ENCODE results near the gene VPS54. TPM values are rescaled to one million over a fixed set of nuclear protein-coding genes. Genes with fewer than 3 reads are reported as not detected.
A peak's percentile ranks its signal among the peaks of the same experiment; 100 is the strongest.

The VPS54 gene
- total RNA-seq, 1 experiment from 2014 or later = 14.6 TPM

DNA sequence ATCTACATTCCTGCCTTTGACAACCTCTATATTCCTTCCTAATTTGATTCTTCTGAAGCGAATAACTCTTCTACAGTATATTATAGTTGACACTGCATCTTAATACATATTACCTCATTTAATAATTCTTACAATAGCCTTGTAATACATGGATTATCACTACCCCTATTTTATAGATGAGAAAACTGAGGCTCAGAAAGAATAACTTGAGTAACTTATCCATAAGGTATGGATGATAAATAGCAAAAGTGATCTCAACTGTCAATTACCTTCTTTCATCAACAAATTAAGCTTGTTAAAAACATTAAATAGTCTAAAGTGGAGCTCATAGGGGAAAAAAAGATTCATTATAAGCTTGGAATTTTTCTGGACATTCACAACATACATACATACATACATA is 4.6 kb downstream of the VPS54 start:
- CTCF ChIA-PET = no interaction called here
- Mint-ChIP-seq H3K27me3 (ENCODE audit: low read depth) (no peaks in the 10 kb centered on the region), H3K9me3 (no peaks in the 10 kb centered on the region), H3K4me3 (no peak overlapping the region), H3K36me3 (no peaks in the 10 kb centered on the region), H3K4me1 (peaks cover 14% of the 10 kb centered on the region), H3K27ac (no peak overlapping the region)
- POLR2A ChIA-PET = no interaction called here
- TF ChIP-seq MXD4 (CRISPR knock-in tag; IDR thresholded peaks at IDR 0.05; ENCODE audit: borderline replicate concordance) = no peak
- TF ChIP-seq IRF2 (CRISPR knock-in tag; IDR thresholded peaks at IDR 0.05; ENCODE audit: borderline replicate concordance, low read depth) = no peak
- TF ChIP-seq CREM (CRISPR knock-in tag; IDR thresholded peaks at IDR 0.05) = no peak
- TF ChIP-seq TEAD1 (CRISPR knock-in tag; IDR thresholded peaks at IDR 0.05) = no peak
- no peak for TF ChIP-seq ZMAT4 (CRISPR knock-in tag; IDR thresholded peaks at IDR 0.05)
- TF ChIP-seq JAZF1 (CRISPR knock-in tag; IDR thresholded peaks at IDR 0.05) = no peak
- no peak for TF ChIP-seq E2F1 (CRISPR knock-in tag; IDR thresholded peaks at IDR 0.05)
- no peak for TF ChIP-seq IRF1 (CRISPR knock-in tag; IDR thresholded peaks at IDR 0.05)
- TF ChIP-seq ZNF263 (CRISPR knock-in tag; IDR thresholded peaks at IDR 0.05; ENCODE audit: low read depth) = no peak
- TF ChIP-seq HMGA2 (CRISPR knock-in tag; IDR thresholded peaks at IDR 0.05) = no peak
- no peak for TF ChIP-seq GRHL2 (CRISPR knock-in tag; IDR thresholded peaks at IDR 0.05; ENCODE audit: insufficient replicate concordance, severe bottlenecking)
- TF ChIP-seq ZNF219 (CRISPR knock-in tag; IDR thresholded peaks at IDR 0.05; ENCODE audit: borderline replicate concordance) = no peak
- no peak for TF ChIP-seq ATF1 (CRISPR knock-in tag; IDR thresholded peaks at IDR 0.05)
- ATAC-seq (no peak), DNase-seq (ENCODE audit: low spot score) (no peak)

DNA sequence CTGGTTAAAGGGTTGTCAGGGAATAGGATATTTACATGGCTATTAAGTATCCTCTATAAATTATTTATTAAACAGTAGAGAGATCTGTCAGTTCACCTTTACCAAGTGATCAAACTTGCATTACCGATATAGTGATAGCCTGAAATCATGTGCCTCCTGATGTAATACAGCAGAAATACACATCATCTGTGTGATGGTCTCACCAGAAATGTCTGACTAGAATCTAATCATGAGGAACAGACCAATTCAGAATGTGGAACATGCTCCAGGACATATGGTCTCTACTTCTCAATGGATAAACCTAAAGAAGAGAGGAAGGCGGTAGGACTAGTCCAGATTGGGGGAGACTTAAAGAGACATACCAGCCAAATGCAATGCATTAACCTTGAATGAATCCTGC is 6.2 kb downstream of the VPS54 start:
- no peak overlapping the region for H3K27ac Mint-ChIP-seq
- ATAC-seq = no peak
- POLR2A ChIA-PET = no interaction called here

DNA sequence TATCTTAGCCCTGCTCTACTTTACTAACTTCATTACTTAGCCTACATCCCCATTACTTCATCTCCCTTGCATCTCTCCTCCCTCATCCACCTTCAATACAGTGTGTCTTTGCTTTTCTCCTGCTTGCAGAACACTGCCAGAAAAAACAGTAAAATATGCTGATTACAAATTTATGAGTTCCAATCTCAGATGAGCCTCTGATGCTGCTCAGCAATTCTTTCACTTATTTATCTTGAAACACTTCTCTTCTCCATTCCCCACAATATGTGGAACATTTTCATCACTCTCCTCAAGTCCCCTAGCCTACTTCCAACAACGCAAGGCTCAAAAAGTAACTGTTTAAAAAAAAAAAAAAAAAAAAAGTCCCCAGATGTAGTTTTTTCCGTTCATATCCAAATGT is 7.1 kb downstream of the VPS54 start:
- no peaks in the 10 kb centered on the region for H3K27me3 Mint-ChIP-seq (ENCODE audit: low read depth)
- H3K4me1 Mint-ChIP-seq = 0 out of 2 replicates have a peak, but pooled peaks cover 6% of the 10 kb centered on the region
- no peak for TF ChIP-seq JUN (CRISPR knock-in tag; IDR thresholded peaks at IDR 0.05)
- no peak for TF ChIP-seq ZNF232 (CRISPR knock-in tag; IDR thresholded peaks at IDR 0.05)
- no peak for TF ChIP-seq ZNF396 (CRISPR knock-in tag; IDR thresholded peaks at IDR 0.05; ENCODE audit: borderline replicate concordance)
- TF ChIP-seq ZNF317 (CRISPR knock-in tag; IDR thresholded peaks at IDR 0.05; ENCODE audit: borderline replicate concordance, low read depth) = no peak
- no peak for TF ChIP-seq CREM (CRISPR knock-in tag; IDR thresholded peaks at IDR 0.05)
- no peak for TF ChIP-seq OVOL2 (CRISPR knock-in tag; IDR thresholded peaks at IDR 0.05; ENCODE audit: borderline replicate concordance)
- TF ChIP-seq, protein P1, sequence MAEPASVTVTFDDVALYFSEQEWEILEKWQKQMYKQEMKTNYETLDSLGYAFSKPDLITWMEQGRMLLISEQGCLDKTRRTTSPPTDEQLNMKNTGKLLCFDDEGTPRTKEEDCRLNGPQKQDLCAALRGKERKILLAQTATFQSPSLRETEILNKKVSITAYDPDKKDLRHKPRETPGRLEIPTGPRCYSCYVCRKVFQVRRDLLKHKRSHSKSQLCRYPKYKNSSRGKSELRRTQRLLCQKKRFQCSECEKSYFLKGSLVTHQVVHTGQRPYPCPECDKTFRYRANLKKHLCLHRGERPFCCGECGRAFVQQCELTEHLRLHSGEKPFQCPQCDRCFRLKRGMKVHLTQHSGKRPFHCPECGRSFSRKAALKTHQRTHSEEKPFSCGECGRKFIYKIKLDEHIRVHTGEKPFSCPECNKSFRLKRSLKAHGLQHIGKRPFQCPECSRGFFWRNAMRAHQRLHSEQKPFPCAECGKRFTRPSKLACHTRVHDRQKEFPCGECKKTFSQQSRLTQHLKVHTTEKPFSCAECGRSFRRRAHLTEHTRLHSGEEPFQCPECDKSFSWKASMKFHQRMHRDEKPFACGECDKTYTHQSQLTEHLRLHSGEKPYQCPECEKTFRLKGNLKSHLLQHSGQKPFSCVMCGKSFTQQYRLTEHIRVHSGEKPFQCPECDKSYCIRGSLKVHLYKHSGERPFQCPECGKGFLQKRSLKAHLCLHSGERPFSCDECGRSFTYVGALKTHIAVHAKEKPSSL (CRISPR knock-in tag; conservative IDR thresholded peaks at IDR 0.05) = no peak
- no peak for TF ChIP-seq ZBTB21 (CRISPR knock-in tag; IDR thresholded peaks at IDR 0.05; ENCODE audit: borderline replicate concordance)
- TF ChIP-seq NR3C1 (CRISPR knock-in tag; conservative IDR thresholded peaks at IDR 0.05; ENCODE audit: low read depth) = no peak
- no peak for TF ChIP-seq EMX1 (CRISPR knock-in tag; IDR thresholded peaks at IDR 0.05)
- no peaks in the 10 kb centered on the region for H3K36me3 Mint-ChIP-seq
- ATAC-seq = no peak
- no peak for DNase-seq (ENCODE audit: low spot score)
- POLR2A ChIA-PET = no interaction called here
- H3K27ac Mint-ChIP-seq = no peak overlapping the region
- H3K4me3 Mint-ChIP-seq = no peak overlapping the region
- CTCF ChIA-PET = interaction anchor here (0.7 kb wide), 1 partner anchor 317 kb away, joined by 4 read pairs; no protein-coding TSS in a partner anchor
- H3K9me3 Mint-ChIP-seq = no peaks in the 10 kb centered on the region

More for the DNA sequence above, 6.2 kb downstream of the VPS54 start:
- DNase-seq (ENCODE audit: low spot score) = no peak
- TF ChIP-seq FOXP1 (CRISPR knock-in tag; IDR thresholded peaks at IDR 0.05; ENCODE audit: borderline replicate concordance) (no peak), GABPB1 (CRISPR knock-in tag; IDR thresholded peaks at IDR 0.05) (0 out of 2 replicates have a peak, but pooled peaks have one; percentile 44), ZNF416 (CRISPR knock-in tag; IDR thresholded peaks at IDR 0.05) (no peak), E2F4 (CRISPR knock-in tag; IDR thresholded peaks at IDR 0.05; ENCODE audit: borderline replicate concordance, low read depth) (no peak), SMAD3 (CRISPR knock-in tag; IDR thresholded peaks at IDR 0.05; ENCODE audit: borderline replicate concordance) (no peak), ZNF138 (CRISPR knock-in tag; conservative IDR thresholded peaks at IDR 0.05) (no peak)
- Mint-ChIP-seq H3K4me3 (no peak overlapping the region), H3K9me3 (no peaks in the 10 kb centered on the region), H3K27me3 (ENCODE audit: low read depth) (no peaks in the 10 kb centered on the region), H3K36me3 (no peaks in the 10 kb centered on the region), H3K4me1 (peaks cover 11% of the 10 kb centered on the region)
- CTCF ChIA-PET = interaction anchor here (0.7 kb wide), 1 partner anchor 316 kb away, joined by 4 read pairs; no protein-coding TSS in a partner anchor

All from WTC11 (cell line).